Prostate gland (tissue), 2 donors: ENCODE results near the gene SIGLEC15.

Experiments
- CTCF ChIP-seq, 4 experiments: fragments of 200-600 bp in 2 of 4; fragments of 450-650 bp in 2 of 4; sonication (generic) in 2 of 4; IDR thresholded peaks; 1 replicate in 3 of 4; 2 replicates in 1 of 4; pipeline ENCODE4 v1.5.1; 2016 to 2019; ENCODE audit warnings: antibody characterized with exemption in 4 of 4, mild to moderate bottlenecking in 2 of 4, moderate library complexity in 2 of 4
- POLR2A ChIP-seq: fragments of 450-650 bp; IDR thresholded peaks from one replicate; pipeline ENCODE4 v1.6.1; 2016; ENCODE audit warnings: antibody characterized with exemption, mild to moderate bottlenecking
- POLR2AphosphoS5 ChIP-seq: sonication (generic); formaldehyde crosslinking; IDR thresholded peaks from one replicate; pipeline ENCODE4 v1.6.1; 2017; ENCODE audit warnings: antibody characterized with exemption

- TF ChIP-seq CTCF (IDR thresholded peaks at IDR 0.05) (no peak), POLR2AphosphoS5 (no peak), POLR2A (no peak)
Measured at GRCh38 chr18:45783097-45784075, 42.1 kb upstream of the SIGLEC15 start.
